Endothelial cell (in vitro differentiated cells): ENCODE results near the gene STMN1. TPM values are rescaled to one million over a fixed set of nuclear protein-coding genes. Genes with fewer than 3 reads are reported as not detected.
"Not testable (repeated sequence)": the region's sequence is repeated elsewhere in the genome, so short reads cannot be mapped to it uniquely, and the experiment has no call there.

Experiments used
- DNase-seq: peaks from one replicate; pipeline ENCODE4 v3.0.0; 2021; ENCODE audit warnings: low spot score
- H3K27ac Mint-ChIP-seq: one replicate; pipeline ENCODE4 v1.8.0; 2021; ENCODE audit warnings: mixed read lengths, inconsistent platforms; ENCODE audit not compliant: unreplicated experiment
- H3K27me3 Mint-ChIP-seq: one replicate; pipeline ENCODE4 v1.8.0; 2021; ENCODE audit warnings: mild to moderate bottlenecking, moderate library complexity, mixed read lengths, inconsistent platforms; ENCODE audit not compliant: unreplicated experiment
- H3K36me3 Mint-ChIP-seq: one replicate; pipeline ENCODE4 v1.8.0; 2021; ENCODE audit warnings: mild to moderate bottlenecking, low read depth, mixed read lengths, inconsistent platforms; ENCODE audit not compliant: unreplicated experiment
- H3K4me1 Mint-ChIP-seq: one replicate; pipeline ENCODE4 v1.8.0; 2021; ENCODE audit warnings: mild to moderate bottlenecking, mixed read lengths, inconsistent platforms; ENCODE audit not compliant: unreplicated experiment
- H3K4me3 Mint-ChIP-seq: one replicate; pipeline ENCODE4 v1.8.0; 2021; ENCODE audit warnings: mild to moderate bottlenecking, mixed read lengths, inconsistent platforms; ENCODE audit not compliant: unreplicated experiment
- H3K9me3 Mint-ChIP-seq: one replicate; pipeline ENCODE4 v1.8.0; 2021; ENCODE audit warnings: mixed read lengths, inconsistent platforms; ENCODE audit not compliant: unreplicated experiment
- CTCF ChIP-seq: fragments of 200-600 bp; sonication (generic); IDR thresholded peaks from one replicate; pipeline ENCODE4 v1.5.0; 2021; ENCODE audit warnings: antibody characterized with exemption; ENCODE audit not compliant: unreplicated experiment
- total RNA-seq: library from RNA; stranded (reverse); fragmentation: NEBNext Ultra II Directional; extraction: Animal tissue kit (Norgen Biotek cat#: 25700); gene quantifications from one replicate; pipeline ENCODE4 v1.2.1, GENCODE V29; 2021; ENCODE audit not compliant: unreplicated experiment

Gene STMN1
- total RNA-seq, 1 donor from 2014 or later = 972 TPM

GRCh38 chr1:25948641-25949040, 42.4 kb upstream of the STMN1 start:
- no peak overlapping the region for H3K4me3 Mint-ChIP-seq
- no peak for DNase-seq
- peaks cover 7% of the 10 kb centered on the region for H3K27me3 Mint-ChIP-seq
- peaks cover 3% of the 10 kb centered on the region for H3K4me1 Mint-ChIP-seq
- H3K9me3 Mint-ChIP-seq = no peaks in the 10 kb centered on the region
- no peak for TF ChIP-seq CTCF
- H3K36me3 Mint-ChIP-seq = no peaks in the 10 kb centered on the region
- no peak overlapping the region for H3K27ac Mint-ChIP-seq

GRCh38 chr1:25947027-25947426, 40.8 kb upstream of the STMN1 start:
- Mint-ChIP-seq H3K27ac (no peak overlapping the region), H3K9me3 (peaks cover 5% of the 10 kb centered on the region), H3K4me1 (no peaks in the 10 kb centered on the region), H3K27me3 (peaks cover 11% of the 10 kb centered on the region), H3K4me3 (no peak overlapping the region), H3K36me3 (peaks cover 7% of the 10 kb centered on the region)
- DNase-seq = no peak
- no peak for TF ChIP-seq CTCF

- DNase-seq = no peak
- H3K4me3 Mint-ChIP-seq = no peak overlapping the region
- peaks cover 5% of the 10 kb centered on the region for H3K9me3 Mint-ChIP-seq
- peaks cover 7% of the 10 kb centered on the region for H3K36me3 Mint-ChIP-seq
- peaks cover 11% of the 10 kb centered on the region for H3K27me3 Mint-ChIP-seq
- H3K4me1 Mint-ChIP-seq = no peaks in the 10 kb centered on the region
- H3K27ac Mint-ChIP-seq = no peak overlapping the region
- TF ChIP-seq CTCF = no peak
These were observed 39.5 kb upstream of the STMN1 start for GRCh38 chr1:25945761-25946160.

- TF ChIP-seq CTCF = no peak
- Mint-ChIP-seq H3K4me1 (peaks cover 4% of the 10 kb centered on the region), H3K4me3 (no peak overlapping the region), H3K27ac (no peak overlapping the region), H3K36me3 (peaks cover 7% of the 10 kb centered on the region), H3K9me3 (peaks cover 5% of the 10 kb centered on the region), H3K27me3 (peaks cover 11% of the 10 kb centered on the region)
- no peak for DNase-seq
These were observed 38.8 kb upstream of the STMN1 start for GRCh38 chr1:25944986-25945385.

GRCh38 chr1:25943511-25943910, 37.3 kb upstream of the STMN1 start:
- not testable (repeated sequence) for H3K4me3 Mint-ChIP-seq, H3K36me3 Mint-ChIP-seq, H3K9me3 Mint-ChIP-seq, H3K27me3 Mint-ChIP-seq, DNase-seq, H3K4me1 Mint-ChIP-seq, H3K27ac Mint-ChIP-seq

GRCh38 chr1:25936947-25937346, 30.7 kb upstream of the STMN1 start:
- Mint-ChIP-seq H3K36me3 (no peaks in the 10 kb centered on the region), H3K27me3 (peaks cover 2% of the 10 kb centered on the region), H3K4me3 (no peak overlapping the region), H3K4me1 (peaks cover 13% of the 10 kb centered on the region), H3K27ac (no peak overlapping the region), H3K9me3 (no peaks in the 10 kb centered on the region)
- TF ChIP-seq CTCF = no peak
- no peak for DNase-seq
